NCI-H2081 (cell line): ENCODE data around the gene AUTS2.
A peak's percentile ranks its signal among the peaks of the same experiment; 100 is the strongest.

ENCODE experiments used
- DNase-seq, 2 experiments: peaks; one replicate each; lab custom pipeline; 2025; lab: John Stamatoyannopoulos, UW

Gene AUTS2

GRCh38 chr7:70693686-70694433, 1095.6 kb downstream of the AUTS2 start:
- DNase-seq = peak; percentile 85 to 87

GRCh38 chr7:70694434-70694970, 1096.2 kb downstream of the AUTS2 start:
- peak; percentile 64 for DNase-seq

DNA sequence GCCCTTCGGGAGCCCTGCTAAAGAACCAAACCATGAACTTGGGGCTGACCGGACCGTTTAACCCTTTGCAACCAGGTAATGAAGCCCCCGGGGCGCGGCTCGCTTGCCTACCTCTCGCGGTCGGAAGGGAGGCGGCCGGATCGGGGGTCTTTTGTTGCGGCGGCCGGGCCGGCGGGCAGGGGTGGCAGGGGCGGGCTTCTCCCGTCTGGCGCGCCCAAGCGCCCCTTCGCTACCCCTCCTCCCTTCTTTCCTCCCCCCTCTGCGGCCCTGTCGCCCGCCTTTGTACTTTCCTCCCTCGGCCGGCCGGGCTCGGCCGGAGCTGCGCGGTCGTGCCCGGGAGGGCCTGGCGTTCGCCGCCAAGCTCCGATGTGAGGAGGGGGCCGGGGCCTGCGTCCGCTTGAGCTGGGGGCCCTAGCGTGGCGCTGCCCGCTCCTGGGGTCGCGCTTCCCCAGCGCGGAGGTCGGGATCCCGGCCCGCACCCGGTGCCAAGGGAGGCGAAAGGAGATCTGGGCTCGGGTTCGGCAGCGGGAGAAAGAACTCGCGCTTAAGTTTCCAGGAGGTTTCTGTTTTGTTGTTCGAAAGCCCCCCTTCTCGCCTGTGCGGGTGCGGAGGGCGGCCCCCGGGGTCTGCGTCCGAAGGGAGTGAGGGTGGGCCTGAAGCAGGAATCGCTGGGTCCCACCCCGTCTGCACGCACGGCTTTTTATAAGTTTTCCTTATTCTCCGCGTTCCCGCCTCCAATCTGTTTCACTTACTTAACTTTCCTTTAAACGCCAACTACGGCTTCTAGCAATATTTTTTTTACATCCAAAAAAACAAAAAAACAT, 1096.9 kb downstream of the AUTS2 start:
- DNase-seq = peak; percentile 27 to 40

DNA sequence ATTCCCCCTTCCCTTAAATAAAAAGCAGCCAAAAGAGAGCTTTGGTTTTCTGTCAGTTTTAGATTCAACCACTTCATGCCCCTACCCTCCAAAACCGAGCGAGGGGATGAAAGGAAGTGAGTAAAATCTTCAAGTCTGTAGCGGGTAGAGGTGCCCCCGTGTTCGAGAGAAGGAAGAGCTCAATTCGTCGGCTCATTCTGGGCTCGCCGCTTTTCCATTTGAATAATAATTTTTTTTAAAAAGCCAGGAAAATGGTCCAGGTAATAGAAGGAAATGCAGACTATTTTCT, 1097.5 kb downstream of the AUTS2 start:
- DNase-seq = peak; percentile 7 to 34

DNA sequence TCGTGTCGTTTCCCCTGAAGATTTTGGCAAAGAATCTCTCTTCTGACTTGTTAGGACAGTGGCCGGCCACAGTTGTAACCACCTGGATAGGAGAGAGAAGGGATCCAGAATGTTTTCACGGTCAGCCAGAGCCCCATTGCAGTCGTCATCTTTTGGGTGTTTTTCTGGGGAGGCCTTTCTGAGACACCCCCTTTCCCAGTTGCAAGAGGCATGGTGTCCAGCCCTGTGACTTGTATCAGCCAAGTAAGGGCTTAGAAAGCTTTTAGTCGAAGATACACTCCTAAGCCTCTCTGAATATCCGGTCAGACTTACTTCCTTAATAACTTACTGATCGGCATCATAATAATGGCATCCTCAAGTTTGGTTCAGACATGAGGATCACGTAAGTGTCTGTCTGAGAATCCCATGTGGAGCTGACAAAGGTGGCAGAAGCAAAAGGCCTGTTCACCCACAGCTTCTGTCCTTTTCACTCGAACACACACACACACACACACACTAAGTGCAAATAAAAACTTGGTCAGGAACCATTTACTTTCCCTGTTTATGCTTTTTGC, 1098.0 kb downstream of the AUTS2 start:
- DNase-seq = peak in 1 of 2 experiments; percentile 51

DNA sequence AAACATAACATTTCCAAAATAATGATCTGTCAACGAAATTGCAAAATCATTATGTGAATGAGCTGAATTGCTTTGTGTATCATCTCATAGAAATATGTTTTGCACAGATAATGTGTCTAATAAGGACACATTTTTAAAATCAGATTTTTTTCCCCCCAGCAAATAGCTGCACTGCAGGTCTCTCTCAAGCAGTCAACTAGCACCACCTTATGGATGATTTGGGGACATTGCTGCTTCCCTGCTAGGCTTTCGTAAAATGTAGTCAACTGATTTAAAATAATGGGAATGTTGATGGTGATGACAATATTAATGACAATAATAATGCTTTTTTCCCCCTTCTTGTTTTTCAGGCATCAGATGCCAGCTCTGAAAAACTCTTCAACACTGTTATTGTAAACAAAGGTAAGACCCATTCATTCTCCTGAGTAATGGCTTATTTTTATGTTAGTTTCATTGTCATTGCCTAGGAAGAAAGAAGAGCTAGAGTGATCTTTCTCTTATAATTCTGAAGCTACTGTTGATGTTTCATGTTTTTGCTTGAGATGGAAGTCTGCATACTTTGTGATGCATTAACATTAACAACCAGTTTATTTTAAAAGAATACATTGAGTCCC, 1100.1 kb downstream of the AUTS2 start:
- DNase-seq = peak; percentile 64 to 82

GRCh38 chr7:70699271-70699670, 1101.0 kb downstream of the AUTS2 start:
- DNase-seq = no peak

GRCh38 chr7:70700055-70700940, 1102.0 kb downstream of the AUTS2 start:
- peak; percentile 30 to 68 for DNase-seq

DNA sequence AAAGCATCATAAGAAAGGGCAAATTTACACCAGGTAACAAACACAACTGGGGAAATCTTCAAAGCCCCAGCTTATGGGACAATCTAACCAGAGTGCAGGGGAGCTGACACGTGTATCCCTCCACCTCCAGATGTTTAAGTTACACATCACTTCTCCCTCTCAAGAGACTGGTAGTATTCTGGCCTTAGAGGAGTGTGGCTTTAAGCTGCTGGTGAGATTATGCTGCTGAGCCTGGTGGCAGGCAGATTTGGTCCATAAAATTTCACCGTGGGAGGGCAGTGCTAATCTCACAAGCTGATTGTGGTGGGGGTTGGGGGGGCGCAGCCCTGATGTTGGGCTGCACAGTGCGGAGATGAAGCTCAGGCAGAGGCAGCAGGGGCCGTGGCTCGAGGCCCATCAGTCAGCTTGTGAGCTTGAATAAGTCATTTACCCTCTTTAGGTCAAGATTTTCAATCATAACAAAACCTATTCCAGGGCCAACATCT, 1102.7 kb downstream of the AUTS2 start:
- DNase-seq = peak in 1 of 2 experiments; percentile 42

- no peak for DNase-seq
Observed at GRCh38 chr7:70701477-70701876, 1103.2 kb downstream of the AUTS2 start.

DNA sequence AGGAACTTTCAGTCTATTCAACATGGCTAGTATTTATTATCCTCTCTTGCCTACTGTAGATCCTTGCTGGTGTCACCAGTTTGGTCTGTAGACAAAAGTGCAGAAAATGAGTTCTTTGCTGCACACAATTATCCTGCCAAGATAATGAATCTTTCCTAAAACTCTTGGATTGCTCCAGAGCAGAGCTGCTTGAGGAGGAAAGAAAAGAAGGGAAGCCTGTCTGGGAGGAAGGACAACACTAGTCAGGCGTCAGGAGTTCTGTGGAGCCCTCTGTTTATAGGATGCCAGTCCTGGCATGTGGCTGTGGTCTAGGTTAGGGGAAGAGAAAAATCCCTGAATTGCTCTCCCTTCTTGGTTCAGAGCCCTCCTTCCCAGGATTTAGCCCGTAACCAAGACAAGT, 1103.7 kb downstream of the AUTS2 start:
- no peak for DNase-seq

DNA sequence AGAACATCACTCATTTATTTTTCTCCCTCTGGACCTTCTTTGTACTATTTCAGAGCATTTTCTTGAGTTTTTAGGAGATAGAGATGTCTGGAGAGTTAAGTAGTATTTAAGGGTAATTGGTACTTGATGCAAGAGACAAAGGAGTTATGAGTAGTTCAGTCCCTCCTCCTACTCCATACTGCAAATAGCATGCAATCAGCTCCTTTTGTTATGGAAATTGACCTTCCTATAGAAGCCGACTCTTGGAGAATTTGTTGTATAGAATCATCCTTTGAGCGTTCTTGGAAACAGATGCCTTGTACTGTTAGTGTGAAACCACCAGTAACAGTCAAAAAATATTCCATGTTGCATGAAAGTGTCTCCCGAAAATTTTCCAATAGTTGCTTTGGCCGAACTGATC, 1105.5 kb downstream of the AUTS2 start:
- DNase-seq = peak in 1 of 2 experiments; percentile 39

DNA sequence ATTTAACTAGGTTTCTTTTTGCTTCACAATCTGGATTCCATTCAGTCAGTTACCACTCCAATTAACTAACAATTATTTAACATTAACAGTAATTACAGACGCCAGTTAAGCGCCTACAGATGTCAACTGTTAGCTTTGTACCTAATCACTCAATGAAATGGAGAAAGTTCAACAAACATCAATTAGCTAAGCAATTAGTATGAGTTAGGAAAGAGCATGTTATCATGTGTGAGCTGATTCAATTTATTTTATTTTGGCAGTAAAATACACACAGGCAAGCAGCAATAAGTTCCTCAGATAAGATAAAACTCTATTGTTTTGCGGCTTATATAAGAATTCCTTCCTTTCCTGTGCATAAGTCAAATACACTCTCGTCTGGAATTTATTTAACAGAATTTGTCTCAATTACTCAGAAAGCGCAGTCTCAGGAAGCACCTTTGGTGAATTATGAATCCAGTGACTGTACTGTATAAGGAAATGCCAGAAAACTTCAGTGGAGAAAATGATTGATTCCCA, 1106.6 kb downstream of the AUTS2 start:
- DNase-seq = peak in 1 of 2 experiments; percentile 87

DNA sequence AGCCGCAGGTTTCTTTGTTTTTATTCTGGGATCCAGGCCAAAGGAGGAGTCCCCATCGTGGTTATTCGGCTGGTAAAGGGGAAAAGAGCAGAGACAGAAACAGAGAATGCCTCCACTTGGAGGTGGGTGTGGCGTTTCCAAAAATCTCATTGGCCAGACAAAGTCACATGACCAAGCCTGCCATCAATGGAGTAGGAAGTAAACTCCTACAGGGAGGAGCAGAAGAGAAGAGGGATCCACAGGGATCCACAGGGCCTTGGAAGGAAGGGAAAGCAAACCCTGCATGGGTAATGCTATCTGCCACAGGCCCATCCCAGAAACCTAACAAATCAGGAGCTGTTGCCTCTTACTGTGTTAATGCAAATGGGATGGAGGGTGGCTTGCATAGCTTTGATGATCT, 1107.9 kb downstream of the AUTS2 start:
- no peak for DNase-seq

GRCh38 chr7:70706698-70707097, 1108.4 kb downstream of the AUTS2 start:
- no peak for DNase-seq

GRCh38 chr7:70707823-70708243, 1109.6 kb downstream of the AUTS2 start:
- DNase-seq = no peak

DNA sequence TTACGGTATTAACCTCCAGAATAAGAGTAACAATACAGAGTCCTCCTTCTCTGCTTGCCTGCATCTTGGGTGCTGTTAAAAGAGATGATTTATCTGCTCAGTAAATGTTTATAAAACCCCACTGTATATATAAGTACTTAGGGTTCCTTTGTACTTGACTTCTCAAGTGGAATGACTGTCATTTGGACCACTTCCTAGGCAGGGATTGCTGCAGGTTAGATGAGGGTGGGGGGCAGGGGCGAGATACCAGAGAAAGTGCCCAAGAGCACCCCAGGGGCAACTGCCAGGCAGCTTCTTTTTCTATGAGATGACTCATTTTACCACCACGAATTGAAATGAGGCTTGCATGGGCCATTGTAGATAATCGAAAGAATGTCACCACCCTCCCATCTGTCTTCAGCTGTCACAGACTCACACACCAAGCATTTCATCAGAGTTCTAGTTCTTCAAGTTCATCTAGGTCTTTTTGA, 1111.8 kb downstream of the AUTS2 start:
- no peak for DNase-seq

GRCh38 chr7:70710651-70711050, 1112.4 kb downstream of the AUTS2 start:
- no peak for DNase-seq

- peak in 1 of 2 experiments; percentile 50 for DNase-seq
Observed at GRCh38 chr7:70711452-70711851, 1113.2 kb downstream of the AUTS2 start.

GRCh38 chr7:70712942-70713341, 1114.7 kb downstream of the AUTS2 start:
- peak in 1 of 2 experiments; percentile 57 for DNase-seq
